K562 (cell line): ENCODE data around the gene ZNF529. TPM values are rescaled to one million over a fixed set of nuclear protein-coding genes. Genes with fewer than 3 reads are reported as not detected.

ENCODE experiments used
- BDP1 ChIP-seq: IDR thresholded peaks from 3 replicates; pipeline ENCODE4 v1.6.1; 2011; ENCODE audit not compliant: insufficient read length, insufficient read depth
- CEBPZ ChIP-seq: fragments of 150-350 bp; IDR thresholded peaks from 2 replicates; pipeline ENCODE4 v1.6.1; 2014; ENCODE audit warnings: low read depth, mild to moderate bottlenecking, low read length, borderline replicate concordance
- FOXP4 ChIP-seq: sonication (generic); formaldehyde crosslinking; IDR thresholded peaks from 2 replicates; pipeline ENCODE4 v1.8.0; 2022; ENCODE audit warnings: mild to moderate bottlenecking, missing genetic modification reagents, borderline replicate concordance
- HBP1 ChIP-seq: fragments of 450-650 bp; formaldehyde crosslinking; IDR thresholded peaks from 2 replicates; pipeline ENCODE4 v1.4.0; 2022; ENCODE audit warnings: missing genetic modification characterization
- JUNB ChIP-seq: fragments of 450-650 bp; formaldehyde crosslinking; conservative IDR thresholded peaks from 2 replicates; pipeline ENCODE4 v1.4.0; 2020; ENCODE audit warnings: mild to moderate bottlenecking
- MEF2A ChIP-seq: IDR thresholded peaks from 2 replicates; pipeline ENCODE4 v1.6.1; 2011; ENCODE audit warnings: low read depth, mild to moderate bottlenecking, low read length, moderate library complexity; ENCODE audit not compliant: control insufficient read depth
- MEF2D ChIP-seq: conservative IDR thresholded peaks from 2 replicates; pipeline ENCODE4 v1.6.1; 2016; ENCODE audit warnings: low read depth, missing genetic modification characterization, missing compliant biosample characterization
- MLLT1 ChIP-seq, 2 experiments: fragments of 450-650 bp; IDR thresholded peaks; 2 replicates each; pipeline ENCODE4 v1.6.1; 2016
- NFIX ChIP-seq: fragments of 250-450 bp; sonication (Bioruptor Pico); IDR thresholded peaks from 2 replicates; pipeline ENCODE4 v1.4.0; 2020; ENCODE audit warnings: low read depth, mild to moderate bottlenecking, moderate library complexity
- PHB2 ChIP-seq: fragments of 450-650 bp; IDR thresholded peaks from 2 replicates; pipeline ENCODE4 v1.6.1; 2017; ENCODE audit warnings: low read depth
- YY1 ChIP-seq, 3 experiments: IDR thresholded peaks; 2 replicates each; pipeline ENCODE4 v1.6.1; 2011; ENCODE audit warnings: low read length in 2 of 3, mild to moderate bottlenecking in 2 of 3, moderate library complexity in 2 of 3, borderline replicate concordance in 1 of 3, control low read depth in 1 of 3, low read depth in 1 of 3; ENCODE audit not compliant: insufficient read depth in 3 of 3, insufficient replicate concordance in 2 of 3, control insufficient read depth in 1 of 3, insufficient read length in 1 of 3; ENCODE audit errors: extremely low read depth in 1 of 3
- ZC3H8 ChIP-seq: fragments of 450-650 bp; IDR thresholded peaks from 2 replicates; pipeline ENCODE4 v1.6.1; 2017
- ZFP91 ChIP-seq: sonication (generic); formaldehyde crosslinking; IDR thresholded peaks from 2 replicates; pipeline ENCODE4 v1.8.0; 2022; ENCODE audit warnings: mild to moderate bottlenecking, missing genetic modification reagents
- ZNF174 ChIP-seq: fragments of 250-450 bp; sonication (Bioruptor Pico); IDR thresholded peaks from 2 replicates; pipeline ENCODE4 v1.4.0; 2020; ENCODE audit warnings: mild to moderate bottlenecking
- ZNF232 ChIP-seq: sonication (generic); formaldehyde crosslinking; IDR thresholded peaks from 2 replicates; pipeline ENCODE4 v1.8.0; 2022; ENCODE audit warnings: mild to moderate bottlenecking, missing genetic modification reagents
- polyA plus RNA-seq, 8 experiments: library from polyadenylated mRNA; depleted of rRNA in 4 of 8; stranded (reverse) in 5 of 8; unstranded in 3 of 8; fragments of >200 nt; fragmentation: Nextera tagmentation in 2 of 8; fragmentation: Illumina TruSeq in 1 of 8; extraction: Ambion mirVana in 2 of 8; extraction: Trizol in 1 of 8; gene quantifications; 2 replicates each; pipeline versions ENCODE4 v1.2.1 to v1.2.3, GENCODE V29; 2011 to 2014; ENCODE audit warnings: inconsistent platforms in 1 of 8, missing spikeins in 1 of 8
- total RNA-seq, 7 experiments: library from RNA; depleted of rRNA in 6 of 7; stranded (reverse); fragments of >200 nt in 6 of 7; fragmentation: Illumina TruSeq in 2 of 7; extraction: Trizol in 2 of 7; gene quantifications; 2 replicates each; pipeline versions ENCODE4 v1.2.1 to v1.2.3, GENCODE V29; 2011 to 2021; ENCODE audit warnings: low replicate concordance in 1 of 7

ZNF529 gene
- total and polyA plus RNA-seq, 9 of the 15 experiments (the other 6 are each of a cell fraction or from before 2014, with no cell fraction given): 2.4 to 12.6 (median 6.3) TPM

GRCh38 chr19:36528921-36529518, 44.1 kb downstream of the ZNF529 start (continued):
- TF ChIP-seq JUNB (CRISPR knock-in tag) (0 out of 2 replicates have a peak, but pooled peaks have one; percentile 15), CEBPZ (no peak), ZNF232 (CRISPR knock-in tag) (no peak), HBP1 (peak; percentile 87), PHB2 (peak; percentile 47; the same call in 1 of the 2 replicates), MLLT1 (IDR thresholded peaks at IDR 0.05) (peak; percentile 54 to 71; a peak in 2 of 4 replicates), FOXP4 (CRISPR knock-in tag) (0 out of 2 replicates have a peak, but pooled peaks have one; percentile 58), BDP1 (no peak), MEF2D (tag) (no peak), ZNF174 (no peak), ZC3H8 (peak; percentile 48; the same call in 1 of the 2 replicates), ZFP91 (0 out of 2 replicates have a peak, but pooled peaks have one; percentile 58), NFIX (no peak), MEF2A (no peak), YY1 (IDR thresholded peaks at IDR 0.05; ENCODE audit: borderline replicate concordance in 1 of 3, control insufficient read depth in 1 of 3, extremely low read depth in 1 of 3, insufficient read depth in 3 of 3, insufficient read length in 1 of 3, insufficient replicate concordance in 2 of 3, low read depth in 1 of 3, low read length in 2 of 3) (no peak)
